Measurements from ENCODE around the gene SH2D6.
"Not testable (repeated sequence)": the region's sequence is repeated elsewhere in the genome, so short reads cannot be mapped to it uniquely, and the experiment has no call there.

The SH2D6 gene

GRCh38 chr2:85422072-85422457 is 3.6 kb downstream of the SH2D6 start:
- DNase-seq (ENCODE audit: low read depth): no peak

- DNase-seq (ENCODE audit: low read depth): no peak
Measured at GRCh38 chr2:85423525-85423924, 5.0 kb downstream of the SH2D6 start.

GRCh38 chr2:85425588-85425987 is 7.1 kb downstream of the SH2D6 start:
- no peak for DNase-seq (ENCODE audit: low read depth)

GRCh38 chr2:85427300-85427835 is 8.9 kb downstream of the SH2D6 start:
- DNase-seq (ENCODE audit: low read depth): no peak

- DNase-seq (ENCODE audit: low read depth): no peak
Measured at GRCh38 chr2:85428343-85428881, 9.9 kb downstream of the SH2D6 start.

DNA sequence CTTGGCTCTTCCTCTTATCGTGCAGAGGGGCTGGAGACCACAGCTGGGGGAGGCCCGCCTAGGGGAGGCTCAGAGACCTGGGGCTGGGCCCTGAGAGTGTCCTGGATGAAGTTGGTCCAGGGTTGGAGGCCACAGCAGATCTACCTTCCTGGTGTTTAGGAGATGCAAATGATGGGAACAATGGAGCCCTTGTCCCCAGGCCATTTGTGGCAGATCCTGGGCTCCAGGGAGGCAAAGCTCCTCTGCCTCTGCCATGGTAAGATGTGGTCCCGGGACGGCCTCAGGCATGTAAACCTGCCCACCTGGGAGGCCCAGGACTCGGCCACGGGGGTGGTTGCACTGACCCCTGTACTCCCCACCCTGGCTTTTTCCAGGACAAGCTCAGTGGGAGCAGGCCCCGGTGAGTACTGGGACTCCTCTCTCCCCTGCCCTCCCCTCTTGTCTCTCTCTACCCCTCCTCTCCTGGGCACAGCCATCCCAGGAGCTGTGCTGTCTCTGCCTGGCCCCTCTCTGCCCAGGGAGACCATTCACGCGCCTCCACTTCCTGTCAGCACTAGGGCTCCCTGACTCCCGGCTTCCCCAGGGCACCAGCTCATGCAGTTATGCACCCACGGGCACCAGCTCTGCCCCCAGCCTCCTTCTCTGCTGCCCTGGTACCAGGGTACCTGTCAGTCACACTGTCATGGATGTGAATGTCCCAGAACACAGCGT is 10.9 kb downstream of the SH2D6 start:
- no peak for DNase-seq (ENCODE audit: low read depth)

GRCh38 chr2:85429924-85430289 is 11.4 kb downstream of the SH2D6 start:
- no peak for DNase-seq (ENCODE audit: low read depth)

DNA sequence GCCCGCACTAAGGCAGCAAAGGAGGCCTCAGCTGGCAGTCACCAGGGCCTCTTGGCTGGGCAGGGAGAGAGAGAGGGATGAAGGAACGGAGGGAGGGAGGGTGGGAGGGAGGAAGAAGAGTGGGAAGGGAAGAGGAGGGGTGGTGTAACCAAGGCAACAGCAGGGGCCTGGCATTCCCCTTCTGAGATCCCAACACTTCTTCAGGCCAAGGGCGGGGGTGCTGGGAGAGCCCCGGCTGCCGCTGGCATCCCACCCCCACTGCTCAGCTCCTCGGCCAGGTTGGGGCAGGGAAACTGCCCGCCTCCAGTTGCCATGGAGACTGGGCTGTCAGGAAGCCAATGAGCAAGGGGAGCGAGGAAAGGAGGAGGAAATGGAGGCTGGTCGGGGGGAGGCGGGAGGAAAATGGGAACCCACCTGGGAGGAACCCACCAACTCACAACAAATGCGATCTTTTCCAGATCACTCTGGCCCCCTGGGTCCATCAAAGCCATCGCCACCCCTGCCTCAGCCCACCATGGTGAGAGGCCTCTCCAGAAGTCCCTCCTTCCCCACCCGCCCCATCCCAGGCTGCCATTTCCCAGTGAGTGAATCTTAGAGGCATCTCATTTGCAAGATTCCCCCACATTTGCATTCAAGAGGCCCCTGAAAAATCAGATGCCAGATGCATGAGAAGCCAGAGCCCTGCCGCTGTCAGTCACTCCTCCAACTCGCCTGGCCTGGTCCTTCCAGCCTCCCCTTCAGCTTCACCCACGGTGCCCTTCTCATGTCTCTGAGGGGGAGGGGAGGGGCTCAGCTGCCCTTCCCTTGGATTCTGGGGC is 12.4 kb downstream of the SH2D6 start:
- DNase-seq (ENCODE audit: low read depth): no peak

DNA sequence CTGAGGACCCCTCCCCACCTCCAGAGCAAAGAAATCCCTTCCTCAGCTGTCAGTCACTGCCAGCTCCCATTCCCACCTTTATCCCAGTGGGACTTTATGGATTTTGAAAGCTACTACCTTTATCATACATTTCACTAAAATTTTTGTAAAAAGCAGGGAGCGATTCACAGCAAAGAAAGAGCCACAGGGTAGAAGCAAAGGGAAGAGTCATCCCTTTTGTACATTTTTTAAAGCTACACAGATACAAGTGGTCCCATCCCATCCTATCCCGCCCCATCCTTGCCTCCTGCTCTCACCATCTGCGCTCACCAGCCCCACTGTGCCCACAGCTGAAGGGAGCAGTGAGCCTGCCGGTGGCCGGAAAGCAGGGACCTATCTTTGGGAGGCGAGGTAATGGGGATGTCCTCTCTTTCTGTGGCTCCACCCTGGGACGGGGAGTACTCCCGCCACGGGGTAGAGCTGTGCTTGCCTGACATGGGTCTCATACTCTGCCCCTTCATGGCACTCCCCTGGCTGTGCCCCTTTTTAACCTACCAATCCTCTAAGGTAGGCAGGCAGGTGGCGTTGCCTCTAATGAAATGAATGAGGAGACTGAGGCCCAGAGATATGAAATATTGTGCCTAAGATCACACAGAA is 13.2 kb downstream of the SH2D6 start:
- no peak for DNase-seq (ENCODE audit: low read depth)

GRCh38 chr2:85433511-85434089 is 15.1 kb downstream of the SH2D6 start:
- DNase-seq (ENCODE audit: low read depth): peak; percentile 81

GRCh38 chr2:85434696-85435095 is 16.2 kb downstream of the SH2D6 start:
- DNase-seq (ENCODE audit: low read depth): no peak

- DNase-seq (ENCODE audit: low read depth): no peak
Measured at GRCh38 chr2:85435220-85435958, 16.9 kb downstream of the SH2D6 start.

- DNase-seq (ENCODE audit: low read depth): no peak
Measured at GRCh38 chr2:85435981-85436835, 17.7 kb downstream of the SH2D6 start.

- no peak for DNase-seq (ENCODE audit: low read depth)
Measured at GRCh38 chr2:85436836-85437487, 18.4 kb downstream of the SH2D6 start.

DNA sequence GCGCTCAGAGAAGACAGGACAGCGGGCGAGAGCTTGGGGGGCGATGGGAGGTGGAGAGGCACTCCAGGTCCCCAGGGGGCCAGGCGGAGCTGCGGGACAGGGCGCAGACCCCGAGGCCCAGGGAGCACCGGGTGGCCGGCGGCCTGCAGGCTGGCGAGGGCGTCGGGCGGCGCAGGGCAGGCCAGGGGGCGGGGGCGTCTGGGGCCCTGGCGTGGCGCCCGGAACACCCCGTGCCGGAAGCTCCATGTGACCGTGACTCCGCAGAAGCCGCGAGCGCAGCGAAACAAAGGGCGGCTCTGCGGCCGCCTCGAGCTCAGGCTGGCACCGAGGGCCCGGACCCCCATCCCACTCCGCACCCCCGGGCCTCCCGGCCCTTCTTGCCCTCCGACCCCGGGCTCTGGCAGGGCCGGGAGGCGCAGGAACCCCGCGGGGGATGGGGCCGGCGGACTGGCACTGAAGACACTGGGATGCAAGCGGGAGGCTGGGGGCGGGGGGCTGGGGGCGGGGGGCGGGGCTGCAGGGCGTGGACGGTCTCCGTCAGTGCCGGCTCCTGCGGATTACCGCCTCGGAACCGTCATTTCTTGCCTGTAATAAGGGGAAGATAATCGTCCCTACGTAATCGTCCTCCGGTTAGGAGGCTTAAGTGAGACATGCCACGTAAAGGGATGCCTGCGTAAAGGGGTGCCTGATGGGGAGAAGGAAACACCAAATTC is 19.1 kb downstream of the SH2D6 start:
- no peak for DNase-seq (ENCODE audit: low read depth)

GRCh38 chr2:85438201-85439024 is 19.9 kb downstream of the SH2D6 start:
- no peak for DNase-seq (ENCODE audit: low read depth)

- no peak for DNase-seq (ENCODE audit: low read depth)
Measured at GRCh38 chr2:85439025-85439472, 20.5 kb downstream of the SH2D6 start.

- not testable (repeated sequence) for DNase-seq (ENCODE audit: low read depth)
Measured at GRCh38 chr2:85439569-85439968, 21.1 kb downstream of the SH2D6 start.
